HepG2 (cell line): Measurements from ENCODE around the gene ANKRD13D. TPM values are rescaled to one million over a fixed set of nuclear protein-coding genes. Genes with fewer than 3 reads are reported as not detected.

Experiments
- FOXO1 ChIP-seq: sonication (generic); formaldehyde crosslinking; IDR thresholded peaks from 2 replicates; pipeline ENCODE4 v1.4.0; 2020; ENCODE audit warnings: missing genetic modification reagents
- MYNN ChIP-seq: sonication (generic); formaldehyde crosslinking; IDR thresholded peaks from 2 replicates; pipeline ENCODE4 v1.4.0; 2020; ENCODE audit warnings: mild to moderate bottlenecking, low read depth, missing genetic modification reagents
- RFXAP ChIP-seq: sonication (generic); formaldehyde crosslinking; IDR thresholded peaks from 2 replicates; pipeline ENCODE4 v1.4.0; 2020; ENCODE audit warnings: missing genetic modification reagents, borderline replicate concordance
- U2AF1 ChIP-seq: fragments of 200-400 bp; formaldehyde crosslinking; optimal IDR thresholded peaks from 2 replicates; pipeline ENCODE3; 2017; ENCODE audit warnings: mild to moderate bottlenecking, low read depth, low read length
- ZNF343 ChIP-seq: sonication (generic); formaldehyde crosslinking; IDR thresholded peaks from 2 replicates; pipeline ENCODE4 v1.4.0; 2020; ENCODE audit warnings: mild to moderate bottlenecking, missing genetic modification reagents
- ZNF615 ChIP-seq: sonication (generic); formaldehyde crosslinking; IDR thresholded peaks from 2 replicates; pipeline ENCODE4 v1.5.0; 2020; ENCODE audit warnings: mild to moderate bottlenecking, missing genetic modification reagents, borderline replicate concordance
- ZNF841 ChIP-seq: sonication (generic); formaldehyde crosslinking; IDR thresholded peaks from 2 replicates; pipeline ENCODE4 v1.8.1; 2023; ENCODE audit warnings: missing genetic modification reagents, borderline replicate concordance
- polyA plus RNA-seq, 8 experiments: library from polyadenylated mRNA; depleted of rRNA in 3 of 8; stranded (reverse) in 7 of 8; unstranded in 1 of 8; fragments of >200 nt; fragmentation: Illumina TruSeq in 4 of 8; extraction: Trizol in 4 of 8; gene quantifications; 2 replicates each; pipeline versions ENCODE4 v1.2.1 to v1.2.3, GENCODE V29; 2011 to 2016; ENCODE audit warnings: low read depth in 4 of 8, missing spikeins in 1 of 8, mixed read lengths in 1 of 8; ENCODE audit not compliant: insufficient read depth in 1 of 8
- total RNA-seq, 5 experiments: library from RNA; depleted of rRNA; stranded (reverse); fragments of >200 nt; fragmentation: Illumina TruSeq; extraction: Trizol; gene quantifications; 2 replicates each; pipeline ENCODE4 v1.2.3, GENCODE V29; 2016; ENCODE audit warnings: low read depth in 1 of 5
- TF ChIP-seq, protein P1 (sequence below), 2 experiments: IDR thresholded peaks; 2 replicates each; pipeline ENCODE4 v1.6.1; 2011 to 2012; ENCODE audit warnings: low read length in 2 of 2, borderline replicate concordance in 1 of 2, low read depth in 1 of 2, mild to moderate bottlenecking in 1 of 2, moderate library complexity in 1 of 2
- TF ChIP-seq, protein P2 (sequence below): sonication (generic); formaldehyde crosslinking; IDR thresholded peaks from 2 replicates; pipeline ENCODE4 v1.4.0; 2020; ENCODE audit warnings: missing genetic modification reagents
- TF ChIP-seq, protein P3 (sequence below): sonication (generic); formaldehyde crosslinking; IDR thresholded peaks from 2 replicates; pipeline ENCODE4 v1.8.0; 2022; ENCODE audit warnings: low read depth, missing genetic modification reagents
- TF ChIP-seq, protein P4 (sequence below): sonication (generic); formaldehyde crosslinking; conservative IDR thresholded peaks from 2 replicates; pipeline ENCODE4 v1.4.0; 2020; ENCODE audit warnings: mild to moderate bottlenecking, missing genetic modification reagents, moderate library complexity
- TF ChIP-seq, protein P5 (sequence below): fragments of 450-650 bp; IDR thresholded peaks from 2 replicates; pipeline ENCODE4 v1.6.1; 2017; ENCODE audit warnings: mild to moderate bottlenecking

Gene ANKRD13D
- total and polyA plus RNA-seq, 2 of the 13 experiments (the other 11 are each of a cell fraction or from before 2014, with no cell fraction given), result 18.6 to 27.3 TPM

DNA sequence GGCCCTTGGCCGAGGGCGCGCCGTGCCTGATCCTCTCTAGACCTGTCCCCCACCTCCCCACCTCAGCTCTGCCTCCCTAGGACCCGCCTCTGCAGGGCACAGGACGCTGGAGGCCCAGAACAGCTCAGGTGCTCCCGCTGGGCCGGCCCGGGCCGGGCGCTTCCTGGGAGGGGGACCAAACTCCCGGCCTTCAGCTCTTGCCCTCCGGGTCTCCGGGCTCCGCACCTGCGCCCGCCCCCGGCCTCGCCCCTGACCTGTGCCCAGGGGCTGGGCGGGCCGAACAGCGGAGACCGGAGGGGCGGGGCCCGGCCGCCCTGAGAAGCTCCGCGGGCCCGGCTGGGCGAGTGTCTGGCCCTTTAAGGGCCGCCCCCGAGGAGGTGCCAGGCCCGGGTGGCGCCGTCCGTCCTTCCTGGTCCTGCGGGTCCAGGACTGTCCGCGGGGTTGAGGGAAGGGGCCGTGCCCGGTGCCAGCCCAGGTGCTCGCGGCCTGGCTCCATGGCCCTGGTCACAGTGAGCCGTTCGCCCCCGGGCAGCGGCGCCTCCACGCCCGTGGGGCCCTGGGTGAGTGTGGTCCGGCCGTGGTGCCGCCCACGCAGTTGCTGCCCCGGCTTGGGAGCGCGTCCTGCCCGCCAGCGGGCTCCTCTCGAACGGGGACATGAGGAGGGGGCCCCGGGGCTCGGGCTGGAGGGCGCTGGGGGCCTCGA is 14.2 kb downstream of the ANKRD13D start, which contains the start of gene SSH3 (continued):
- TF ChIP-seq, protein P1, sequence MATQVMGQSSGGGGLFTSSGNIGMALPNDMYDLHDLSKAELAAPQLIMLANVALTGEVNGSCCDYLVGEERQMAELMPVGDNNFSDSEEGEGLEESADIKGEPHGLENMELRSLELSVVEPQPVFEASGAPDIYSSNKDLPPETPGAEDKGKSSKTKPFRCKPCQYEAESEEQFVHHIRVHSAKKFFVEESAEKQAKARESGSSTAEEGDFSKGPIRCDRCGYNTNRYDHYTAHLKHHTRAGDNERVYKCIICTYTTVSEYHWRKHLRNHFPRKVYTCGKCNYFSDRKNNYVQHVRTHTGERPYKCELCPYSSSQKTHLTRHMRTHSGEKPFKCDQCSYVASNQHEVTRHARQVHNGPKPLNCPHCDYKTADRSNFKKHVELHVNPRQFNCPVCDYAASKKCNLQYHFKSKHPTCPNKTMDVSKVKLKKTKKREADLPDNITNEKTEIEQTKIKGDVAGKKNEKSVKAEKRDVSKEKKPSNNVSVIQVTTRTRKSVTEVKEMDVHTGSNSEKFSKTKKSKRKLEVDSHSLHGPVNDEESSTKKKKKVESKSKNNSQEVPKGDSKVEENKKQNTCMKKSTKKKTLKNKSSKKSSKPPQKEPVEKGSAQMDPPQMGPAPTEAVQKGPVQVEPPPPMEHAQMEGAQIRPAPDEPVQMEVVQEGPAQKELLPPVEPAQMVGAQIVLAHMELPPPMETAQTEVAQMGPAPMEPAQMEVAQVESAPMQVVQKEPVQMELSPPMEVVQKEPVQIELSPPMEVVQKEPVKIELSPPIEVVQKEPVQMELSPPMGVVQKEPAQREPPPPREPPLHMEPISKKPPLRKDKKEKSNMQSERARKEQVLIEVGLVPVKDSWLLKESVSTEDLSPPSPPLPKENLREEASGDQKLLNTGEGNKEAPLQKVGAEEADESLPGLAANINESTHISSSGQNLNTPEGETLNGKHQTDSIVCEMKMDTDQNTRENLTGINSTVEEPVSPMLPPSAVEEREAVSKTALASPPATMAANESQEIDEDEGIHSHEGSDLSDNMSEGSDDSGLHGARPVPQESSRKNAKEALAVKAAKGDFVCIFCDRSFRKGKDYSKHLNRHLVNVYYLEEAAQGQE (IDR thresholded peaks at IDR 0.05; ENCODE audit: borderline replicate concordance in 1 of 2, low read depth in 1 of 2, low read length in 2 of 2), result no peak
- no peak for TF ChIP-seq MYNN (CRISPR knock-in tag)
- no peak for TF ChIP-seq ZNF615 (CRISPR knock-in tag)
- TF ChIP-seq RFXAP, result no peak
- TF ChIP-seq, protein P2, sequence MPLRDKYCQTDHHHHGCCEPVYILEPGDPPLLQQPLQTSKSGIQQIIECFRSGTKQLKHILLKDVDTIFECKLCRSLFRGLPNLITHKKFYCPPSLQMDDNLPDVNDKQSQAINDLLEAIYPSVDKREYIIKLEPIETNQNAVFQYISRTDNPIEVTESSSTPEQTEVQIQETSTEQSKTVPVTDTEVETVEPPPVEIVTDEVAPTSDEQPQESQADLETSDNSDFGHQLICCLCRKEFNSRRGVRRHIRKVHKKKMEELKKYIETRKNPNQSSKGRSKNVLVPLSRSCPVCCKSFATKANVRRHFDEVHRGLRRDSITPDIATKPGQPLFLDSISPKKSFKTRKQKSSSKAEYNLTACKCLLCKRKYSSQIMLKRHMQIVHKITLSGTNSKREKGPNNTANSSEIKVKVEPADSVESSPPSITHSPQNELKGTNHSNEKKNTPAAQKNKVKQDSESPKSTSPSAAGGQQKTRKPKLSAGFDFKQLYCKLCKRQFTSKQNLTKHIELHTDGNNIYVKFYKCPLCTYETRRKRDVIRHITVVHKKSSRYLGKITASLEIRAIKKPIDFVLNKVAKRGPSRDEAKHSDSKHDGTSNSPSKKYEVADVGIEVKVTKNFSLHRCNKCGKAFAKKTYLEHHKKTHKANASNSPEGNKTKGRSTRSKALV (CRISPR knock-in tag), result 0 out of 2 replicates have a peak, but pooled peaks have one; percentile 19
- TF ChIP-seq, protein P3, sequence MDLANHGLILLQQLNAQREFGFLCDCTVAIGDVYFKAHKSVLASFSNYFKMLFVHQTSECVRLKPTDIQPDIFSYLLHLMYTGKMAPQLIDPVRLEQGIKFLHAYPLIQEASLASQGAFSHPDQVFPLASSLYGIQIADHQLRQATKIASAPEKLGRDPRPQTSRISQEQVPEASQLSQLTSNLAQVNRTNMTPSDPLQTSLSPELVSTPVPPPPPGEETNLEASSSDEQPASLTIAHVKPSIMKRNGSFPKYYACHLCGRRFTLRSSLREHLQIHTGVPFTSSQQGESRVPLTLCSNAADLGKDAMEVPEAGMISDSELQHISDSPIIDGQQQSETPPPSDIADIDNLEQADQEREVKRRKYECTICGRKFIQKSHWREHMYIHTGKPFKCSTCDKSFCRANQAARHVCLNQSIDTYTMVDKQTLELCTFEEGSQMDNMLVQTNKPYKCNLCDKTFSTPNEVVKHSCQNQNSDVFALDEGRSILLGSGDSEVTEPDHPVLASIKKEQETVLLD, result no peak
- TF ChIP-seq, protein P4, sequence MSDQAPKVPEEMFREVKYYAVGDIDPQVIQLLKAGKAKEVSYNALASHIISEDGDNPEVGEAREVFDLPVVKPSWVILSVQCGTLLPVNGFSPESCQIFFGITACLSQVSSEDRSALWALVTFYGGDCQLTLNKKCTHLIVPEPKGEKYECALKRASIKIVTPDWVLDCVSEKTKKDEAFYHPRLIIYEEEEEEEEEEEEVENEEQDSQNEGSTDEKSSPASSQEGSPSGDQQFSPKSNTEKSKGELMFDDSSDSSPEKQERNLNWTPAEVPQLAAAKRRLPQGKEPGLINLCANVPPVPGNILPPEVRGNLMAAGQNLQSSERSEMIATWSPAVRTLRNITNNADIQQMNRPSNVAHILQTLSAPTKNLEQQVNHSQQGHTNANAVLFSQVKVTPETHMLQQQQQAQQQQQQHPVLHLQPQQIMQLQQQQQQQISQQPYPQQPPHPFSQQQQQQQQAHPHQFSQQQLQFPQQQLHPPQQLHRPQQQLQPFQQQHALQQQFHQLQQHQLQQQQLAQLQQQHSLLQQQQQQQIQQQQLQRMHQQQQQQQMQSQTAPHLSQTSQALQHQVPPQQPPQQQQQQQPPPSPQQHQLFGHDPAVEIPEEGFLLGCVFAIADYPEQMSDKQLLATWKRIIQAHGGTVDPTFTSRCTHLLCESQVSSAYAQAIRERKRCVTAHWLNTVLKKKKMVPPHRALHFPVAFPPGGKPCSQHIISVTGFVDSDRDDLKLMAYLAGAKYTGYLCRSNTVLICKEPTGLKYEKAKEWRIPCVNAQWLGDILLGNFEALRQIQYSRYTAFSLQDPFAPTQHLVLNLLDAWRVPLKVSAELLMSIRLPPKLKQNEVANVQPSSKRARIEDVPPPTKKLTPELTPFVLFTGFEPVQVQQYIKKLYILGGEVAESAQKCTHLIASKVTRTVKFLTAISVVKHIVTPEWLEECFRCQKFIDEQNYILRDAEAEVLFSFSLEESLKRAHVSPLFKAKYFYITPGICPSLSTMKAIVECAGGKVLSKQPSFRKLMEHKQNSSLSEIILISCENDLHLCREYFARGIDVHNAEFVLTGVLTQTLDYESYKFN, result peak; percentile 37
- no peak for TF ChIP-seq FOXO1
- TF ChIP-seq ZNF343 (CRISPR knock-in tag), result 0 out of 2 replicates have a peak, but pooled peaks have one; percentile 27
- no peak for TF ChIP-seq ZNF841 (CRISPR knock-in tag)
- no peak for TF ChIP-seq U2AF1
- TF ChIP-seq, protein P5, sequence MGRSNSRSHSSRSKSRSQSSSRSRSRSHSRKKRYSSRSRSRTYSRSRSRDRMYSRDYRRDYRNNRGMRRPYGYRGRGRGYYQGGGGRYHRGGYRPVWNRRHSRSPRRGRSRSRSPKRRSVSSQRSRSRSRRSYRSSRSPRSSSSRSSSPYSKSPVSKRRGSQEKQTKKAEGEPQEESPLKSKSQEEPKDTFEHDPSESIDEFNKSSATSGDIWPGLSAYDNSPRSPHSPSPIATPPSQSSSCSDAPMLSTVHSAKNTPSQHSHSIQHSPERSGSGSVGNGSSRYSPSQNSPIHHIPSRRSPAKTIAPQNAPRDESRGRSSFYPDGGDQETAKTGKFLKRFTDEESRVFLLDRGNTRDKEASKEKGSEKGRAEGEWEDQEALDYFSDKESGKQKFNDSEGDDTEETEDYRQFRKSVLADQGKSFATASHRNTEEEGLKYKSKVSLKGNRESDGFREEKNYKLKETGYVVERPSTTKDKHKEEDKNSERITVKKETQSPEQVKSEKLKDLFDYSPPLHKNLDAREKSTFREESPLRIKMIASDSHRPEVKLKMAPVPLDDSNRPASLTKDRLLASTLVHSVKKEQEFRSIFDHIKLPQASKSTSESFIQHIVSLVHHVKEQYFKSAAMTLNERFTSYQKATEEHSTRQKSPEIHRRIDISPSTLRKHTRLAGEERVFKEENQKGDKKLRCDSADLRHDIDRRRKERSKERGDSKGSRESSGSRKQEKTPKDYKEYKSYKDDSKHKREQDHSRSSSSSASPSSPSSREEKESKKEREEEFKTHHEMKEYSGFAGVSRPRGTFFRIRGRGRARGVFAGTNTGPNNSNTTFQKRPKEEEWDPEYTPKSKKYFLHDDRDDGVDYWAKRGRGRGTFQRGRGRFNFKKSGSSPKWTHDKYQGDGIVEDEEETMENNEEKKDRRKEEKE, result no peak
